Type B pancreatic cell (in vitro differentiated cells): ENCODE data around the gene RBM34. TPM values are rescaled to one million over a fixed set of nuclear protein-coding genes. Genes with fewer than 3 reads are reported as not detected.
A peak's percentile ranks its signal among the peaks of the same experiment; 100 is the strongest.
"Not testable (repeated sequence)": the region's sequence is repeated elsewhere in the genome, so short reads cannot be mapped to it uniquely, and the experiment has no call there.

Source experiments
- DNase-seq: peaks from one replicate; pipeline ENCODE4 v3.0.0; 2021; ENCODE audit warnings: mixed read lengths; ENCODE audit not compliant: unreplicated experiment; ENCODE audit errors: extremely low spot score
- H3K27ac Mint-ChIP-seq: 2 replicates; pipeline ENCODE4 v1.8.0; 2021; ENCODE audit warnings: mild to moderate bottlenecking, mixed read lengths
- H3K27me3 Mint-ChIP-seq: 2 replicates; pipeline ENCODE4 v1.8.0; 2021; ENCODE audit warnings: mixed read lengths
- H3K36me3 Mint-ChIP-seq: 2 replicates; pipeline ENCODE4 v1.8.0; 2021; ENCODE audit warnings: mixed read lengths
- H3K4me1 Mint-ChIP-seq: one replicate; pipeline ENCODE4 v1.8.0; 2021; ENCODE audit warnings: mixed read lengths; ENCODE audit not compliant: unreplicated experiment
- H3K4me3 Mint-ChIP-seq: 2 replicates; pipeline ENCODE4 v1.8.0; 2021; ENCODE audit warnings: mild to moderate bottlenecking, mixed read lengths
- H3K9me3 Mint-ChIP-seq: 2 replicates; pipeline ENCODE4 v1.8.0; 2021; ENCODE audit warnings: mixed read lengths
- total RNA-seq: library from RNA; stranded (reverse); gene quantifications from 2 replicates; pipeline ENCODE4 v1.2.1, GENCODE V29; 2021; ENCODE audit warnings: low replicate concordance
- TF ChIP-seq, protein P1 (sequence below): fragments of 200-600 bp; sonication (generic); conservative IDR thresholded peaks from 2 replicates; pipeline ENCODE4 v1.5.0; 2021; ENCODE audit warnings: antibody characterized with exemption, mild to moderate bottlenecking

The RBM34 gene
- total RNA-seq, 1 donor from 2014 or later, result 74.9 TPM

- DNase-seq, result no peak
- Mint-ChIP-seq H3K27me3 (no peaks in the 10 kb centered on the region), H3K27ac (no peak overlapping the region), H3K9me3 (no peaks in the 10 kb centered on the region), H3K4me1 (peaks cover 10% of the 10 kb centered on the region), H3K36me3 (no peaks in the 10 kb centered on the region), H3K4me3 (no peak overlapping the region)
- TF ChIP-seq, protein P1, sequence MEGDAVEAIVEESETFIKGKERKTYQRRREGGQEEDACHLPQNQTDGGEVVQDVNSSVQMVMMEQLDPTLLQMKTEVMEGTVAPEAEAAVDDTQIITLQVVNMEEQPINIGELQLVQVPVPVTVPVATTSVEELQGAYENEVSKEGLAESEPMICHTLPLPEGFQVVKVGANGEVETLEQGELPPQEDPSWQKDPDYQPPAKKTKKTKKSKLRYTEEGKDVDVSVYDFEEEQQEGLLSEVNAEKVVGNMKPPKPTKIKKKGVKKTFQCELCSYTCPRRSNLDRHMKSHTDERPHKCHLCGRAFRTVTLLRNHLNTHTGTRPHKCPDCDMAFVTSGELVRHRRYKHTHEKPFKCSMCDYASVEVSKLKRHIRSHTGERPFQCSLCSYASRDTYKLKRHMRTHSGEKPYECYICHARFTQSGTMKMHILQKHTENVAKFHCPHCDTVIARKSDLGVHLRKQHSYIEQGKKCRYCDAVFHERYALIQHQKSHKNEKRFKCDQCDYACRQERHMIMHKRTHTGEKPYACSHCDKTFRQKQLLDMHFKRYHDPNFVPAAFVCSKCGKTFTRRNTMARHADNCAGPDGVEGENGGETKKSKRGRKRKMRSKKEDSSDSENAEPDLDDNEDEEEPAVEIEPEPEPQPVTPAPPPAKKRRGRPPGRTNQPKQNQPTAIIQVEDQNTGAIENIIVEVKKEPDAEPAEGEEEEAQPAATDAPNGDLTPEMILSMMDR, result no peak
Measured at GRCh38 chr1:235098547-235098946, 62.5 kb downstream of the RBM34 start.

DNA sequence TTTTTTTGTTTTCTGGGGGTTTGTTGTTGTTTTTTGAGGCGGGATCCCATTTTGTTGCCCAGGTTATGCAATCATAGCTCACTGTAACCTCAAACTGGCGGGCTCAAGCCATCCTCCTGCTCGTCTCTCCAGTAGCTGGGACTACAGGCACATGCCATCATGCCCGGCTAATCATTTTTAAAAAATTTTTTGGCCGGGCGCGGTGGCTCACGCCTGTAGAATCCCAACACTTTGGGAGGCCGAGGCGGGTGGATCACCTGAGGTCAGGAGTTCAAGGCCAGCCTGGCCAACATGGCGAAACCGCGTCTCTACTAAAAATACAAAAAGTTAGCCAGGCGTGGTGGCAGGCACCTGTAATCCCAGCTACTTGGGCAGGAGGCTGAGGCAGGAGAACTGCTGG lies 63.5 kb downstream of the RBM34 start:
- not testable (repeated sequence) for H3K27ac Mint-ChIP-seq, H3K4me3 Mint-ChIP-seq, H3K9me3 Mint-ChIP-seq, H3K4me1 Mint-ChIP-seq, H3K36me3 Mint-ChIP-seq, H3K27me3 Mint-ChIP-seq, DNase-seq

DNA sequence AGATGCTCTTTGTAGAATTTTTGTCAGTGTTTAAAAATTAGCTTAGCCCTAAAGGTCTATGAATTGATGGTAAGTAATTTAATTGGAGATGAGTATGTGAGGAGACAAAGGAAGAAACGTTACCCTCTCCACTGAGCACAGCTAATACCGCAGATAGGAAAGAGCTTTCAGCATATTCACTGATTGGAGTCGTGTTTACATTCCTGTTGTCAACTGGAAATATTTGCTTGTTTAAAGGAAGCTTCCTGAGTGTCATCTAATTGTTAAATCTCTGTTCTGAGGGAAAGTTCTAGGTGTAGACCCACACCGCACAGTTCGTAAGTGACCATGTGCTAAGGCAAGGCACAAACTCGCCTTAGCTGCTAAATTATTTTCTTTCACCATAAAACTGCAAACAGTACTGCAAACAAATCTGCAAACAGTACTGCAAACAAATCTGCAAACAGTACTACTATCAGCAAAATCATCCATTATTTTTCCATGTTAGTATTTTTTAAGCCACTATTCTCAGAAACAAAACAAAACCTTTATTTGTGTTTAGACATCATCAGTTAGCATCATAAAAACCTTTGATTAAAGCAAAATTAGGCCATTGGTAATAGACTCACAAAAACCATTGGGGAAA lies 65.0 kb downstream of the RBM34 start:
- H3K27me3 Mint-ChIP-seq, result no peaks in the 10 kb centered on the region
- no peaks in the 10 kb centered on the region for H3K36me3 Mint-ChIP-seq
- no peak overlapping the region for H3K27ac Mint-ChIP-seq
- H3K9me3 Mint-ChIP-seq, result no peaks in the 10 kb centered on the region
- TF ChIP-seq, protein P1, result no peak
- H3K4me1 Mint-ChIP-seq, result peaks cover 13% of the 10 kb centered on the region
- H3K4me3 Mint-ChIP-seq, result no peak overlapping the region
- no peak for DNase-seq

DNA sequence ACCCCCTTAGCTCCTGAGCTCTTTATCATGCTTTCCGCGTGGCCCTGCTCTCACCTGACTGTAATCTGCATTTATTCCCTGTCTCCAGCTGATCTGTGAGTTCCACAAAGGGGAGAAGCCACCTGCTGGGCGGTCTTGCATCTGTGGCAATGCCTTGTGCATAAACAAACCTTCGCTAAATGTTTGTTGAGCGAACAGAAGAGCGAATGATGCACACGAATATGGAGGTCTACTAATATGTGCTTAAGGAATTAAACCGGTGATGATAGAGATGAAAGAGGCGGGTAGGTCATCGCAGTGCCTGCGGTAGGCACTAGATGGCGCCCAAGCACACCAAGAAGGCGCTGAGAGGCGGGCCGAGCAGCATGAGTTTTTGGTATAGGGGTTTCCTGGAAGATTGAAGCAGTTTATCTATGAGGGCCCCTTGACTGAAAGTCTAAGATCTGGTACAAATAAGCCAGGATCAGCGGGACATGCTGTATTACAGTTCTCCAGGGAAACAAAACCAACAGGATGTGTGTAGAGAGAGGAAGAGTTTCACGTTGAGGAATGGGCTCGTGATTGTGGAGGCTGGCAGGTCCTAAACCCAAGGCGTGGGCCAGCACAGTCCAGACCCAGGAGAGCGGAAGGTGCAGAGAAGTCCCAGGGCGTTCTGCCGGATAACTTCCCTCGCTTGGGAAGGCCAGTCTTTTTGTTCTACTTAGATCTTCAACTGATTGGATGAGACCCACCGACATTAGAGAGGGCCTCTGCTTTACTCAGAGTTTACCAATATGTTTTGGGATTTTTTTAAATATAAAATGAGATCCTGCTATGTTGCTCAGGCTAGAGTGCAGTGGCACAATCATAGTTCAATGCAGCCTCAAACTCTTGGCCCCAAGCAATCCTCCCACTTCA lies 67.1 kb downstream of the RBM34 start:
- peak; percentile 87 for DNase-seq
- TF ChIP-seq, protein P1, result peak; percentile 94
- Mint-ChIP-seq H3K27ac (peak overlapping the region; percentile 58), H3K27me3 (no peaks in the 10 kb centered on the region), H3K4me3 (peak overlapping the region; percentile 79), H3K36me3 (no peaks in the 10 kb centered on the region), H3K4me1 (peaks cover 24% of the 10 kb centered on the region), H3K9me3 (no peaks in the 10 kb centered on the region)

DNA sequence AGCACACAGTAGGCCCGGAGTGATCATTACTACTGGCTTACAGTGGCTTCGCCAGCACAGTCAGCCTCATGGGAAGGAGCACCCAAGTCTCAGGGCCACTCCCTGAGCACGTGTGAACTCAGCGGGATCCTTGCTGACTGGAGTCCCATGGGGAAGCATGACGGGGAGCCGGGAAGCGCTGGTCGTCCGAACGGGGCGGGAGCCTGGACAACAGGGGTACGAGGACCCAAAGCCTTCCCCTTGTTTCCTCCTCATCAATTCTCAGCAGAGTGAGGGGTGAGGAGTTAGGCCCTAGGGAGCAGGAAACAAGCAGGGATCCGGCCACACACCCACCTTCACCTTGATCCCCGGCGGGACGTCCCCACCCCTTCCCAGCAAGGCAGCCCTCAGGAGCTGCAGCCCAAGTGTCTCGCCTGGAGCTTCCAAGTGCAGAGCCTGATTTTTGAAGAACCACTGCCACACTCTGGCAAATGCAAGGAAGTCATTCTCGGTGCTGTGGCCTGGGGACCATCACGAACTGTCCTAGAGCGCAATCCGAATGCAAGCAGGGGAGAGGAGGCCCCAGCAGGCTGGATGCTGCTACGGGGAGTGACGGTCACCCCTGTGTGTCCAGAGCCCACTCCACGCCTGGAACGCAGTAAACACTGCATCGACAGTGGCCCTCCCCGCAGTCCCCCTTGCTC lies 67.9 kb downstream of the RBM34 start:
- Mint-ChIP-seq H3K4me3 (peak overlapping the region; percentile 79), H3K4me1 (peaks cover 24% of the 10 kb centered on the region), H3K27ac (peak overlapping the region; percentile 58), H3K27me3 (no peaks in the 10 kb centered on the region), H3K9me3 (no peaks in the 10 kb centered on the region), H3K36me3 (no peaks in the 10 kb centered on the region)
- TF ChIP-seq, protein P1, result no peak
- DNase-seq, result no peak

- H3K27me3 Mint-ChIP-seq, H3K9me3 Mint-ChIP-seq, H3K27ac Mint-ChIP-seq, H3K36me3 Mint-ChIP-seq, DNase-seq, H3K4me3 Mint-ChIP-seq: not testable (repeated sequence)
- peaks cover 24% of the 10 kb centered on the region for H3K4me1 Mint-ChIP-seq
Measured at GRCh38 chr1:235092415-235092814, 68.6 kb downstream of the RBM34 start.

- not testable (repeated sequence) for H3K9me3 Mint-ChIP-seq, H3K27ac Mint-ChIP-seq, H3K36me3 Mint-ChIP-seq, H3K27me3 Mint-ChIP-seq, DNase-seq, H3K4me3 Mint-ChIP-seq
- H3K4me1 Mint-ChIP-seq, result peaks cover 24% of the 10 kb centered on the region
Measured at GRCh38 chr1:235092045-235092406, 69.0 kb downstream of the RBM34 start.

GRCh38 chr1:235091319-235092044 lies 69.6 kb downstream of the RBM34 start:
- H3K27ac Mint-ChIP-seq, H3K9me3 Mint-ChIP-seq, DNase-seq, H3K27me3 Mint-ChIP-seq, H3K36me3 Mint-ChIP-seq, H3K4me3 Mint-ChIP-seq: not testable (repeated sequence)
- peaks cover 24% of the 10 kb centered on the region for H3K4me1 Mint-ChIP-seq
